Measurements from ENCODE around the gene CLEC2B.

CLEC2B gene

GRCh38 chr12:9868311-9868801 is 798 bp downstream of the CLEC2B start:
- DNase-seq, result no peak

GRCh38 chr12:9867531-9867930 is 1.6 kb downstream of the CLEC2B start:
- DNase-seq, result no peak

GRCh38 chr12:9866860-9867269 is 2.3 kb downstream of the CLEC2B start:
- no peak for DNase-seq

- DNase-seq, result no peak
Measured at GRCh38 chr12:9864913-9865675, 4.1 kb downstream of the CLEC2B start.

- no peak for DNase-seq
Measured at GRCh38 chr12:9858135-9858534, 11.0 kb downstream of the CLEC2B start.

- DNase-seq, result no peak
Measured at GRCh38 chr12:9856894-9857293, 12.3 kb downstream of the CLEC2B start.

- no peak for DNase-seq
Measured at GRCh38 chr12:9856151-9856550, 13.0 kb downstream of the CLEC2B start.

- no peak for DNase-seq
Measured at GRCh38 chr12:9851927-9852326, 17.2 kb downstream of the CLEC2B start.

GRCh38 chr12:9851050-9851449 is 18.1 kb downstream of the CLEC2B start:
- DNase-seq, result no peak

GRCh38 chr12:9848899-9849298 is 20.3 kb downstream of the CLEC2B start:
- no peak for DNase-seq

- no peak for DNase-seq
Measured at GRCh38 chr12:9843407-9843806, 25.7 kb downstream of the CLEC2B start.

- DNase-seq, result no peak
Measured at GRCh38 chr12:9831720-9832119, 37.4 kb downstream of the CLEC2B start.

- no peak for DNase-seq
Measured at GRCh38 chr12:9829982-9830381, 39.2 kb downstream of the CLEC2B start.

- no peak for DNase-seq
Measured at GRCh38 chr12:9829483-9829882, 39.7 kb downstream of the CLEC2B start.

- no peak for DNase-seq
Measured at GRCh38 chr12:9827209-9827888, 41.8 kb downstream of the CLEC2B start, which contains the start of gene KLRF1. Gene KLRF1 (plus strand): TSS chr12:9827481. CDS start chr12:9827545, 64 bp downstream.

GRCh38 chr12:9820281-9820930 is 48.7 kb downstream of the CLEC2B start:
- DNase-seq, result no peak

- DNase-seq, result peak; percentile 54
Measured at GRCh38 chr12:9813821-9814798, 55.0 kb downstream of the CLEC2B start.

GRCh38 chr12:9811621-9812020 is 57.5 kb downstream of the CLEC2B start:
- DNase-seq, result no peak

GRCh38 chr12:9810671-9811070 is 58.5 kb downstream of the CLEC2B start:
- DNase-seq, result no peak

- DNase-seq, result no peak
Measured at GRCh38 chr12:9809866-9810265, 59.3 kb downstream of the CLEC2B start.

- no peak for DNase-seq
Measured at GRCh38 chr12:9809338-9809737, 59.8 kb downstream of the CLEC2B start.

- no peak for DNase-seq
Measured at GRCh38 chr12:9808504-9808903, 60.6 kb downstream of the CLEC2B start.

Measured in NK-92 treated with Interleukin-12 subunit alpha and Interleukin-12 subunit beta, amount 100 ng/mL, for 24 hours (cell line).